Neural cell (in vitro differentiated cells): ENCODE results near the gene CELSR2.

ENCODE experiments used
- CTCF ChIP-seq: fragments of 450-650 bp; IDR thresholded peaks from 2 replicates; pipeline ENCODE4 v1.5.1; 2014; ENCODE audit warnings: antibody characterized with exemption, mild to moderate bottlenecking, moderate library complexity; ENCODE audit not compliant: poor library complexity, severe bottlenecking
- EP300 ChIP-seq: fragments of 450-650 bp; conservative IDR thresholded peaks from 2 replicates; pipeline ENCODE4 v1.6.1; 2014; ENCODE audit warnings: antibody characterized with exemption, mild to moderate bottlenecking, moderate library complexity; ENCODE audit not compliant: poor library complexity, severe bottlenecking
- EZH2 ChIP-seq: fragments of 200-600, 300-800 bp; shearing (Covaris generic), sonication (generic); IDR thresholded peaks from 2 replicates; pipeline ENCODE4 v1.6.1; 2014; ENCODE audit warnings: antibody characterized with exemption, low read length, borderline replicate concordance, mild to moderate bottlenecking; ENCODE audit not compliant: insufficient read depth, poor library complexity, severe bottlenecking
- MXI1 ChIP-seq: fragments of 450-650 bp; conservative IDR thresholded peaks from 2 replicates; pipeline ENCODE4 v1.6.1; 2014; ENCODE audit warnings: antibody characterized with exemption, mild to moderate bottlenecking; ENCODE audit not compliant: poor library complexity, severe bottlenecking
- POLR2AphosphoS5 ChIP-seq: IDR thresholded peaks from 2 replicates; pipeline ENCODE4 v1.6.1; 2012
- RAD21 ChIP-seq: fragments of 450-650 bp; conservative IDR thresholded peaks from 2 replicates; pipeline ENCODE4 v1.6.1; 2014; ENCODE audit warnings: antibody characterized with exemption, mild to moderate bottlenecking, moderate library complexity
- REST ChIP-seq: IDR thresholded peaks from 2 replicates; pipeline ENCODE4 v1.6.1; 2012; ENCODE audit warnings: borderline replicate concordance
- SMC3 ChIP-seq: fragments of 450-650 bp; conservative IDR thresholded peaks from 2 replicates; pipeline ENCODE4 v1.6.1; 2014; ENCODE audit warnings: antibody characterized with exemption, mild to moderate bottlenecking, moderate library complexity; ENCODE audit not compliant: poor library complexity
- TAF1 ChIP-seq: IDR thresholded peaks from 2 replicates; pipeline ENCODE4 v1.6.1; 2012; ENCODE audit warnings: low read depth

GRCh38 chr1:109248444-109248796 lies 919 bp upstream of the CELSR2 start:
- no peak for TF ChIP-seq POLR2AphosphoS5
- TF ChIP-seq CTCF = no peak
- TF ChIP-seq TAF1 = no peak
- no peak for TF ChIP-seq EZH2
- TF ChIP-seq EP300 = no peak
- no peak for TF ChIP-seq MXI1
- TF ChIP-seq SMC3 = no peak
- TF ChIP-seq RAD21 = no peak
- no peak for TF ChIP-seq REST
